Testis (tissue), 2 donors: ENCODE data around the gene SLC5A3.

Experiments used
- CTCF ChIP-seq, 3 experiments: fragments of 450-650 bp in 2 of 3; fragments of 200-600 bp in 1 of 3; sonication (generic) in 1 of 3; IDR thresholded peaks; one replicate each; pipeline ENCODE4 v1.5.1; 2016 to 2019; ENCODE audit warnings: antibody characterized with exemption in 3 of 3, mild to moderate bottlenecking in 2 of 3, moderate library complexity in 1 of 3
- POLR2A ChIP-seq: fragments of 450-650 bp; IDR thresholded peaks from one replicate; pipeline ENCODE4 v1.6.1; 2017; ENCODE audit warnings: antibody characterized with exemption, mild to moderate bottlenecking, moderate library complexity

DNA sequence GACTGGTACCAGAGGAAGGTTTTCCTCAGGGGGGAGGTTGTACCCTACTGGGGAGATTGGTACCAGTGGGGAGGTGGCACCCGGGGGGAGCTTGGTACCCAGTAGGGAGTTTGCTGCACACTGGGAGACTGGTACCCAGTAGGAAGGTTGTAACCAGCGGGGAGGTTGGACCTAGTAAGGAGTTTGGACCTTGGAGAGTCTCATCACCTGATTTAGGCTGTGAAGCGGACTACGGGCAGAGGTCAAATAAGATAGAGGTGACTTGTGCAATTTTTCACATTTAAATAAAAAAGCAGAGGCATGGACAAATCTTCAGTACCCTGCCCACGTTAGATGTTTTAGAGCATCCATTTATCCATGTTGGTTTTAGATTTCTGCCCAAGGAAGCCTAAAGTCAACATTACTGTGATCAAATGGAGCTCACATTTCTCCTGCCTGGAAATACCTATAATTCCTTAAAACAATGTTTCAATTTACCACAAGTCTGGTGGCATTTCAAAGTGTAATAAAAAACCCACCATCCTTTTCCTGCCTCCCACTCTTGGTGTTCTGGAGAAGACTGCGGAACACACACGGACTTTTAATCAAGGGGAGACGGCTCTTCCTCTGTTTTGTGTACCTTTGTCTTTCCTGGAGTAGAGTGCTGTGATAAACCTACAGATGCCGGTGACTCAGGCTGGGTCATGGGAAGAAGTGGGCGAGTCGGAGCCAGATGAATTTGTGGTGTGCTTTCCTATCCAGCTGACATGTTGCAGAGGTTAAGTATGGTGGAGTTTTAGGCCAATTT, 36.2 kb upstream of the SLC5A3 start:
- TF ChIP-seq CTCF (IDR thresholded peaks at IDR 0.05) (no peak), POLR2A (no peak)
